Fibroblast of villous mesenchyme (primary cell): ENCODE measurements around the gene ANKH. TPM values are rescaled to one million over a fixed set of nuclear protein-coding genes. Genes with fewer than 3 reads are reported as not detected.

Experiments used
- DNase-seq: peaks from one replicate; pipeline ENCODE4 v3.0.0-alpha.2; 2010; ENCODE audit warnings: low read depth
- H3K4me3 ChIP-seq: 2 replicates; pipeline ENCODE4 v1.5.1; 2011; ENCODE audit warnings: low read depth, mild to moderate bottlenecking, low read length
- CTCF ChIP-seq: IDR thresholded peaks from 2 replicates; pipeline ENCODE4 v1.5.1; 2012; ENCODE audit warnings: low read depth, mild to moderate bottlenecking, low read length; ENCODE audit not compliant: insufficient read depth
- total RNA-seq: library from RNA; depleted of rRNA; stranded (reverse); fragments of >200 nt; gene quantifications from 2 replicates; pipeline ENCODE4 v1.2.3, GENCODE V29; 2012

ANKH gene
- total RNA-seq, 1 donor, result 8.2 TPM

- no peak for DNase-seq
- no peak for TF ChIP-seq CTCF
- no peak overlapping the region for H3K4me3 ChIP-seq
Measured at GRCh38 chr5:14890846-14891245, 19.3 kb upstream of the ANKH start.

GRCh38 chr5:14884062-14884612 is 12.6 kb upstream of the ANKH start:
- TF ChIP-seq CTCF, result no peak
- no peak for DNase-seq
- no peak overlapping the region for H3K4me3 ChIP-seq

GRCh38 chr5:14882658-14883580 is 11.3 kb upstream of the ANKH start:
- TF ChIP-seq CTCF, result no peak
- H3K4me3 ChIP-seq, result no peak overlapping the region
- DNase-seq, result no peak

GRCh38 chr5:14881826-14882225 is 10.2 kb upstream of the ANKH start:
- DNase-seq, result no peak
- H3K4me3 ChIP-seq, result no peak overlapping the region
- no peak for TF ChIP-seq CTCF

- no peak overlapping the region for H3K4me3 ChIP-seq
- TF ChIP-seq CTCF, result no peak
- DNase-seq, result no peak
Measured at GRCh38 chr5:14880688-14881087, 9.1 kb upstream of the ANKH start.

GRCh38 chr5:14879937-14880589 is 8.5 kb upstream of the ANKH start:
- TF ChIP-seq CTCF, result no peak
- peak; percentile 50 for DNase-seq
- H3K4me3 ChIP-seq, result no peak overlapping the region
